GM18858 (cell line): ENCODE results near the gene NIT1.
"Not testable (repeated sequence)": the region's sequence is repeated elsewhere in the genome, so short reads cannot be mapped to it uniquely, and the experiment has no call there.

ENCODE experiments used
- ATAC-seq: cut with Tn5 transposase; IDR thresholded peaks from one replicate; pipeline ENCODE4 v1.9.1; 2021; ENCODE audit not compliant: unreplicated experiment

The NIT1 gene

DNA sequence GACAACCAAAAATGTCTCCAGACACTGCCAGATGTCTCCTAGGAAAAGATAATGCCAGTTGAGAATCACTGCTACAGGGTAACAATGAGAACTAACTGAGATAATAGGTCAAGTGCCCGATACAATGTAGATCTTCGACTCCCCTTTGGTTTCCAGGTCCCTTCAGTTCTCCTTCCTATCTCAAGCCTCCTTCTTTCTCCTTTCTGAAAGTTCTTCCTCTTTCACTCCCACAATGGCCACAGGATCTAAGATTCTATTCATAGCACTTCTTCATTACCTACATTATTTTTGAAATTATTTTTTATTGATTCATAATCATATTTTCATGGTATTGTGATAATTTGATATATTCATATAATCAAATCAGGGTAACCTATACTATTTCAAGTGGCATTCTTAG lies 6.4 kb upstream of the NIT1 start:
- no peak for ATAC-seq

DNA sequence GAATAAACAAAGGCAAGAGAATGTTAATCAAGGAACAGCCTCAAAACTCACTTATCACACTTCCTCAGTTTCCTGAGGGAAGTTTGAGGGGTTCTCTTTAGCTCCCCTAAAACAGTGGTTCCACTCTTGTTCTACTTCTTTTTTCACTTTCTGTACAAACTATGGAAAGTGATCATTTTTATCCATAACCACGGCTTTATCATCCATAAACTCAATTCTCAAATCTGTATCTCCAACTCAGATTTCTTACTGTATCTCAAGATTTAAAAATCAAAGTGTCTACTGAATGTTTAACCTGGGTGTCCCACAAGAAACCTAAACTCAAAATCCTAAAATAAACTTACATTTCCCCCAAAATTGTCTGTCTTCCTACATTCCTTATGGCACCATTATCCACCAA lies 4.0 kb upstream of the NIT1 start:
- no peak for ATAC-seq

DNA sequence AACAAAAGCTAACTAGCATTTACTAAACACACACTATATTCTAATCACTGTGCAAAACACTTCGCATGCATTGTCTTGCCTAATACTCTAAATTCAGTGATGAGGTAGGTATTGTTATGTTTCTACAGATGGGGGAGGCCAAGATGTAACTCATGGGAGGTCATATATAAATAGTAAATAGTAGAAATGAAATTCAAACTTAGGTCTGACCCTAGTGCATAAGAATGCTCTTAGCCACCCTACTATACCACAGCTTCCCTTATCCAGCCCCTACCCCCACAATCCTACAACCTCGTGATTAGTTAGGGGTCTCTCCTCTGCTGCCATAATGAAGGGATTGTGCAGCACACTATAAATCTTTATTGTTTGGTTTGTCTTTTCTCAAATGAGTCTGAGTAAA lies 3.3 kb upstream of the NIT1 start:
- no peak for ATAC-seq

DNA sequence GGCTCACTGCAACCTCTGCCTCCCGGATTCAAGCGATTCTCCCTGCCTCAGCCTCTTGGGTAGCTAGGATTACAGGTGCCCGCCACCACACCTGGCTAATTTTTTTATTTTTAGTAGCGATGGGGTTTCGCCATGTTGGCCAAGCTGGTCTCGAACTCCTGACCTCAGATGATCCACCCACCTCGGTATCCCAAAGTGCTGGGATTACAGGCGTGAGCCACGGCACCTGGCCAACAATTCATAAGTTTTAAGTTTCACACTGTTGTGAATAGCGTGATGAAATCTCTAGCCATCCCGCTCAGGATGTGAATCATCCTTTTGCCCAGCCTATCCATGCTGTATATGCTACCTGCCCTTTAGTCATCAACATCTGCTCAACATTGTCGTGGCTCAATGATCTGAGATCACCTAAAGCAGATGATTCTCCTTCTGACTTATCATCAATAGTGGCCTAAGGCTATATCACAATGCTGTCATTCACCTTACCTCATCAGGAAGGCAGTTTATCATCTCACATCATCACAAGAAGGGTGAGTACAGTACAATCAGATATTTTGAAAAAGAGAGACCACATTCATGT lies 2.7 kb upstream of the NIT1 start:
- ATAC-seq = no peak

DNA sequence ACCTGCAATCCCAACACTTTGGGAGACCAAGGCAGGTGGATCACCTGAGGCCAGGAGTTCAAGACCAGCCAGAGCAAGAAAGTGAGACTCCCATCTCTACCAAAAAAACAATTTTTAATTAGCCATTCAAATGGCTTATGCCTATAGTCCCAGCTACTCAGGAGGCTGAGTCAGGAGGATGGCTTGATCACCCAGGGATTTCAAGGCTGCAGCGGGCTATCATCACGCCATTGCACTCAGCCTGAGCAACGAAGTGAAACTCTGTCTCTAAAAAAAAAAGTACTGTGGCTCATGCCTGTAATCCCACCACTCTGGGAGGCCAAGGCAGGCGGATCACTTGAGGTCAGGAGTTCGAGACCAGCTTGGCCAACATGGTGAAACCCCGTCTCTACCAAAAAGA lies 1.9 kb upstream of the NIT1 start:
- not testable (repeated sequence) for ATAC-seq

DNA sequence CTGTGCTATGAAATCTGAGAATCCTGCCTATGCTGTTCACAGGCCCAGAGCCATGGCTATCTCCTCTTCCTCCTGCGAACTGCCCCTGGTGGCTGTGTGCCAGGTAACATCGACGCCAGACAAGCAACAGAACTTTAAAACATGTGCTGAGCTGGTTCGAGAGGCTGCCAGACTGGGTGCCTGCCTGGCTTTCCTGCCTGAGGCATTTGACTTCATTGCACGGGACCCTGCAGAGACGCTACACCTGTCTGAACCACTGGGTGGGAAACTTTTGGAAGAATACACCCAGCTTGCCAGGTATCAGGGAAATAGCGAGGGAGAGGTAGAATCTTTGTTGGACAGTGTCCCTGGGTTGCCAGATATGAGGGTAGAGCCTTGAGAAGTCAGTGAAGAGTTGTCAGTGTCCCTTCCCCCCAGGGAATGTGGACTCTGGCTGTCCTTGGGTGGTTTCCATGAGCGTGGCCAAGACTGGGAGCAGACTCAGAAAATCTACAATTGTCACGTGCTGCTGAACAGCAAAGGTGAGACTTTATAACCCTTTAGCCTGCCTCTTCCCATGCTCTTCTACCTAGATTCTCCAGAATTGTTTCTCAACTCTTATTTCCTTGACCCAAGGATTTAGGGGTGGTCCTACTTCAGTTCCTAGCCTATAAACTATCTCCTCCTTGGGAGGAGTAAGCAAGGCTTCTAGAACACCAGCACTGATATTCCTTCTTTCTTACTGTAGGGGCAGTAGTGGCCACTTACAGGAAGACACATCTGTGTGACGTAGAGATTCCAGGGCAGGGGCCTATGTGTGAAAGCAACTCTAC lies 1.4 kb downstream of the NIT1 start:
- peak; percentile 60 for ATAC-seq

DNA sequence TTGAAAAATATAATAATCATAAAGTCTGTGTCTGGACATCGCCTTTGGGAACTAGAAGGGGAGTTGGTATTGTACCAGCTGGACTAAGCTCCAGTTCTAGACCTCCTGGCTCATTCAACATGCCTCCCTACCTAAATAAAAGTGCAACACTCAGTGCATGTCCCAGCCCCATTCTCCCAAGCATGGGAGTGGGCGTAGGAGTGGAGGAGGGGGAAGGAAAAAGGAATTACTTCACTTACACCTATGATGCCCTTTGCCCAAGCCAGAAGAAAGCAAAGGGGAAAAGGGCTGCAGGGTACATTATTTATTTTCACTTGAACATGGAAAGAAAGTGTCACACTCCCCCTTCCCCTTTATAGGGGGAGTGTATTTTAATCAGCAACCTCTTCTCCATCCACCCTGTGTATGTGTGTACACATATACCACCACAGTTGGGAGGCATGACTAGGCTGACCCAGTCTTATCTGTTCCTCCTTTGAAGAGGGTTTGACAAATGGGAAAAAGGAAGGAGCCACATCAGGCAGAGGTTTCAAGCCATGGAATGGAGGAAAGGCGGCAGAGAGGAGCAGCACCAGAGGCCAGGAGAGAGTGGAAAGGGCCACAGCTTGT lies 3.2 kb downstream of the NIT1 start:
- ATAC-seq = no peak

DNA sequence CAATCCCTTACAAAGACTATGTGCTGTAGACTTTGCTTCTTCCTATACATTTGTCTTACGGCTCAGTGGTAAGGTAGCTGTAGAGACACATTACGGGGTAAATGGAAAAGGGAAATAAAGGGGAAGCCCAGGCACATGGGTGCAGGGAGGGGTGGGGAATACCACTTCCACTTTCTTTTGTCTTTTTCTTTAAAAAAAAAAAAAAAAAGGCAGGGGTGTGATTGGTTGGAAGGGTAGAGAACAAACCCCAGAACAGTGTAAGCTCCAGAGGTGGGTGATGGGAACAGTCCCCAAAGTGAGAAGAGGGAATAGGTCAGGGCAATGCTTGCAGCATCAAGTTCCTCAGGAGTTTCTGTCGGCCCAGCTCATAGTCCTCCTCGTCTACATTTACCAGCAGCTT lies 3.9 kb downstream of the NIT1 start:
- ATAC-seq = no peak

DNA sequence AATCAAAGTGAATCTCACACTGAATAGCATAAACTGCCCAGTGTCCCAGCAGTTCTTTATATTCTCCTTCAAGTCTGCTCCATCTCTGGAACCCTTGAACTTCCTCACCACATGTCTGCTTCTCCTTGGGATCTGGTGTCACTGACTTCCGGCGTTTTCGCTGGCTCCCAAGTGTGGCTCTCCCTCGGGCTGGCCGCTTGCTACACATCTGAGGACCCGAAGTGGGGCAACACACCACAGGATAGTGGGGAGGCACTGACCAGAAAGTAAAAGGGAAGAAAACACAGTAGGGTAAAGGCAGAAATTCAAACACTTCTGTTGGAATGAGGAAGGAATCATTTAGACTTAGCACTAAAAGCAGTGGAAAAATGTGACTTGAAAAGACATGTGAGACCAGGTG lies 5.1 kb downstream of the NIT1 start:
- ATAC-seq = no peak

DNA sequence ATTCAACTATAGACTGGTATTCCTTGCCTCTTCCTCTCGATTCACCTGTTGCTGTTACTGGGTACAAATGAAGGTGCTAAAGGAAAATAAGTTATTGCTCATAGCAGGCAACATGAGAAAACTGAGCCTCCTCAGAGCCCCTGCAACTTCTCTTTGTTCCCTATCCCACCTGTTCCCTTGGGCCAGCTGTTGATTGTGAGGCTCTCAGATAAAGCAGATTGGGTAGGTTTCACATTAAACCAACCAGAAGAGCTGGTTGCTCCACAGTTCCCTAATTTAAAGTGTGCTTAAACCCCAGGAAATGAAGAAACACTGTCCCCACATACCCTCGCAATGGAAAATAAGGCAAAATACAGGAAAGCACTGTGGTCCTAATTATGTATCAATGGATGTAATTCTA lies 9.7 kb downstream of the NIT1 start:
- no peak for ATAC-seq

DNA sequence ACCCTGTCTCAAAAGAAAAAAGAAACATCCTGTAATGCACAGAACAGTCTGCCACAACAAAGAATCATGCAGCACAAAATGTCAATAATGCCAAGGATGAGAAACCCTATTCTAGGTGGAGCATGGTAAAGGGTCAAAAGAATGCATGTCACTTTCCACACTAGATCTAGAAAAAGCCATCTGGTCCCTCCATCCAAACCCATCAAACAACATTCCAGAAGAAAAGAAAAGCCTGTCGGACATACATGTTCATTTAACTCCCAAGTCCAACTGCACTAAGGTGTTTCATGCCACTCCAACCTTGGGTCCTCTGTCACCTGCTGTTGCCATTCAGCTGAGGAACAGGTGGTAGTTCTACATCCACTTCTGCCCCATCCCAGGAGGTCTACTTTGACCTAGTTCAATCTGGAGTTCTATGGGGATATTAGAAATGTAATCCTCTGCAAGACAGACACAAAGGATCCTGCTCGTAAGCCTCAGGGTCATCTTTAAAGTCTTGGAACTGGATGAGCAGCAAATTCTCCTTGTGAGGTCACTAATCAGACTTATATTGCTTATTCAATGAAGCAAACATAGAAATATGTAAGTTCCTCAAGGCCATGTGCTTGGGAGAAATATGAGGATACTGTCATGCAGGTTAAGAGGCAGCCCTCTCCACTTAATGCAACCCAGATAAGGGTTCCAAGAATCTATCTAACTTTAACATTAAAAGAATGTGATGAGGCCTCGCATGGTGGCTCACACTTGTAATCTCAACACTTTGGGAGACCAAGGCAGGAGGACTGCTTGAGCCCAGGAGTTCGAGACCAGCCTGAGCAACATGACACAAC lies 10.9 kb downstream of the NIT1 start:
- no peak for ATAC-seq

DNA sequence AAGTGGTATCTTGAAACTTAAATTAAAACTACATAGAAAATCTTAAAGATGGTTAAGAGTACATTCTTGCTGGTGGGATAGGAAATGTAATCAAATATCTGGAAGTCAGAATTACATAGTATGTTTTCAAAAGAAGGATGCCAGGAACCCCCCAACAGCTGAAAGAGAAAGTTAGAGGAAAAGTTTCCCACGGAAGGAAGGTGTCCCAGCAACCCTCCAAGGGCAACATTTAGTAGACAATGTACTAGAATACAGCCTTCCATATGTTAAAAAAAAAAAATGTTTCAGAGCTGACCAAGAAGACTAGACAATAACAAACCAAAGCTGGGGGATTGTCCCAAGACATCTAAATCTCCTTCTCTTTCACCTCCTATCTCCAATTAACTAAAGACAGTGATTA lies 12.4 kb downstream of the NIT1 start:
- ATAC-seq = no peak

DNA sequence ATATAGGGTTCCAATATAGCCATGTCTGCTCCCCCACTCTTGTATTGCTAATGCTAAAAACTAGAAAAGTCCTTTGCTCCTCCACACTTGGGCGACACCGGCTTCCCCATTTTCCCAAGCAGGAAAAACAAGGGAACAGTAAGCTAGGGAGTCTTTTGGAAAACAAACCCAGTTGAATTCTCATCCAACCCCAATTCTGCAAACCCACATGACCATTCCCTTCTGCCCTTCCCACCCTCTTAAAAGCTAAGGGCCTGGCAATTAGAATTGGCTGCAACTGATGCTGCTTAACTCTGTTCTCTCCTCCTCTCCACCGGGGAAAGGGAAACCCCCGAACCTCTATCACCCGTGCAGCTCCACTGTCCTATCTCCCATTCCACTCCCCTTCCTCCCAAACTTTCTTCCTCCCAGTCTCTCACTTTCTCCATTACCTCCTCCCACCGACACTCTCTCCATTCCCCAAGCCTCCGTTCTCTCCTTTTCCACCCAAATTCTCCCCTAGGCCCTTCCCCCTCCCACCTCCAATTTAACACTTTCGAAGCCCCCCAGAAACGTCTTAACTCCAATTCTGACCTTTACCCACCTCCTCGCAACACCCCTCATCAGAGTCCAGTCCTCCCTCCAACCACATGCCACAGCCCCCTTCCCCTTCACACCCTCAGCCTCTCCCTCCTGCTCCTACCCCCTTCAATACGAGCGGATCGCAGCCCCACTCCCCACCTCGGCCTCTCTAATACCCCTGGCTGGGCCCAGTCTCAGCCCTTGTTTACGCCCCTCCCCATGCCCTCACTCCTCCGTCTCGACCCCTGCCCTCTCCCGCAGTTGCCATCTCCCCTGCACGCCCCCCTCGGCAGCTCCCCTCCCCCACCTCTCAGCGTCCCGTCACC lies 13.9 kb downstream of the NIT1 start:
- ATAC-seq = no peak

DNA sequence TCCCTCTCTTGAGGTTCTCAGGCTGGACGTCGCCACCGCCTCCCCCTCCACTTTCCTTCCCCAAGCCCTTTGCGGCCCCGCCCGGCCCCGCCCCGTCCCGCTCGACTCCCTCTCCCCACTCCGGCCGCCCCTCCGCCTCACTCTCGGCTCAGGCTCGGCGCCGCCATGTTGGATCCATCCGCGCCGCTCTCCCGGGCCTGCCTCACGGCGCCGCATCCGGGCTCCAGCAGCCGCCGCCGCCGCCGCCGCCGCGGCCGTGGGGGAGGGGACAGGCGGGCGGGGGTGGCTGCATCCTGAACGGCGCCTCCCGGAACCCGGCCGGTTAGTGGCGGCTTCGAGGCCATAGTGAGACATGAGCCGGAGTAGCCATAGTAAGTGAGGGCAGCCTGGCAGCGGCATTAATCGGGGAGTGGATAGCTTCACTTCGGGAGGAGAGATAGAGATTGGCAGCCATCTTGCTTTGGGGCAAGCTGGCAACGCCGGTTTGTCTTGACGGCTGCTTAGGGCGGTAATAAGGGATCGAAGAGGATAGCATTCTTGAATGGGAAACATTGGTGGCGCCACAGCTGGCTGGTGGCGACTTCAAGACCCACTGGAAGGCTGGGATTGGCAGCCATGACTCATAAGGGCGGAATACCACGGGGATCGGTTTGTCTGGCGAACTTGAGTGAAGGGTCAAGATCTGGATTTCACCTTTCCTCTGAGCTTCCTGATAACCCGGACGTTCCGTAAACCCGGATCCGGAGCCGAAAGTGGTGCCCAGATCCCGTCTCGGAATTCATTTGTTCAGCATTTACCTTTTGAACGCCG lies 14.7 kb downstream of the NIT1 start, which contains the start of gene DEDD:
DEDD (minus strand) TSS at position 258 of the 810 bp plus-strand sequence. CDS start 8,205 bp downstream, outside the sequence.
- peak; percentile 88 for ATAC-seq

DNA sequence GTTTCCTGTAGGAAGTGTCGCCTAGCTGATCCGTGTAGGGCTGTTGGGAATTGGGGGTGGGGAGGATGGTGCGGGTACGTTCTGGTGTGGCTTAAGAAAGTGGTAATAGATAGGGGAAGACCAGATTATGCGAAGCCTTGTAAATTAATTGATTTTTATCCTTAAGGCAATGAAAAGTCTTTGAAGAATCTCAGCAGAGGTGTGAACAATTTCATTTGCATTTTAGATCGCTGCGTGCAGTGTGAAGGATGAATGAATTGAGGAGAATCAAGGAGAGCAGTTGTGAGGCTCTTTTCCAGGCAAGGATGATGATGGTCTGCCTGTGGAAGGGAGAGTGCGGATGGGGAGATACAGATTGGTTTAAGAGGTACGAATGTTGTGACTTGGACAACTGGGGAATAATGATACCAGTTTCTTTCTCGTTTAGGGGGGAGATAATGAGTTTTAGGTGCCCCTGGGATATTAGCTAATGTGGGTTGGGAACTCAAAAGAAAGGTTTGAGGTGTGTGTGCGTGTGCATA lies 15.4 kb downstream of the NIT1 start:
- ATAC-seq = no peak

DNA sequence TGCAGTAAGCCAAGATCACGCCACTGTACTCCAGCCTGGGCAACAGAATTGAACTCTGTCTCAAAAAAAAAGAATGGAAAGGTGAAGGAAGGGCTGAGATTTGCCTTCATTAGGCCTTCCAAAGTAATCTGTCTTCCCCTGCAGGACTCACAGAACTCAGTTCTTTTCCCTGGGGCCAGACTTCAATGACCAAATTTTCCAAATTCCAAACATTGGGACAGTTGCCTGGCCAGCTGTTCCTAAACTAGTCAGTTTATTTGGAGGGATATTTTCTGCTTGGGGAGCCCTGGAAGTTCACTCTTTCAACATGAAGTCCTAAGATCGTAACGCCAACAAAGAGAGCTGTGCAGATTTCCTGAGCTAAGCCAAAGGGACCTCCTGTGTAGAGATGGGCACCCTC lies 20.0 kb downstream of the NIT1 start:
- ATAC-seq = no peak

DNA sequence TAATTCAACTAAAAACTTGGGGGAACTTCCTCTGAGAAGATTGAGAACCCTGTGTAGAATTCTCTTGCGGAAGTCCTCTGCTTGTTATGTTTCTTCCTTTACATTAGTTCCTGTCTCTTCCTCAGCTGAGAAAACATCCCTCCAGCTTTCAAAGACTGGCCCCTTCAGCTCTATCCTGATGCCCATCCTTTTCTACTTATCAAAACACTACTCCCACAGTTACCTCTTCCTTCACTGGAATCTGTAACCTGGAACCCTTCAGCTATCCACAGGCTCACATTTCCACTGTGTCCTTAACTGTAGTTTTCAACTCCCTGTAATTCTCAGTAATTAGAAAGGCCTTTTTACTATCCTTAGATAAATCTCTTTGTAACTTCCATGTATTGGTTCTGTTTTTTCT lies 20.5 kb downstream of the NIT1 start:
- no peak for ATAC-seq

DNA sequence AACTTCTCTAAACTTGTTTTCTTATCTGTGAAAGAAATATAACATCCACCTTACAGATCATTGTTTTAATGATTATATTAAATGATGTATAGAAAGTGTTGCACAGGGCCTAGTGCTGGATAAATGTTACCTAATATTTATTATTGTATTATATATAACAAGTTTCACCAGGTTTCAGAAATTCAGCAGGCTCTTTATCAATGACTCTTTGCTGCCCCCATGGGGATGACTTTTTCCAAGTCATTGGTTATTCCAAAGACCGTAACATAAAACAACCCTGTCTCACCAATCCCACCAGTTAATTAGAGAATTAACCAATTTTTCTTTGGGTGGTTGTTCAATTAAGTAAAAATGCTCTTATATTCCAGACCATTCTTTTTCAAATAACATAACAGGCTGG lies 21.9 kb downstream of the NIT1 start:
- ATAC-seq = no peak

DNA sequence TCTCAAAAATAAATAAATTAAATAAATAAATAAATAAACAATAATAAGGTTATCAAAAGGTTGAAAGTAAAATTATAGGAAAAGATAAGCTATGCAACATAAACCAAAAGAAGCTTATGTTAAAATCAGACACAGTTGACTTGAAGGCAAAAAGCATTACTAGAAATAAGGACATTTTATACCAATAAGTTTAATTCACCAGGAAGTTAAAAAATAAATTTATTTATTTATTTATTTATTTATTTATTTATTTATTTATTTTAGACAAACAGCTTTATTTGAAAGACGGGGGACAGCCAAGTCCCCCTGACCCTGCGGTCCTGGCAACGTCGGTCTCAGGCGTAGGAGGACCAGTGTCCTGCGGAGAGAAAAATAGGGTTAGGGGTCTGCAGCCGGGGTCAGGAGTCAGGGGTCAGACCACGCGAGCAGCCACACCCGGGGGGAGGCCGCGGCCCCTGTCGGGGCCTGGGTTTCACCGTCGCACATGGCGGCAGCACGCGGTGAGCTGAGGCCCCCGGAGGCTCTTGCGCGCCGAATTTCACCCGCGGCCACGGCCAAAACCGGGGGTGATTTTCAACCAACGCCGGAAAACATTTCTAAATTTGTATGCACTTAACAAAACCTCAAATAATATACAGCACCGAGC lies 23.0 kb downstream of the NIT1 start:
- no peak for ATAC-seq
